ENCODE measurements around the gene VPS13D.

DNA sequence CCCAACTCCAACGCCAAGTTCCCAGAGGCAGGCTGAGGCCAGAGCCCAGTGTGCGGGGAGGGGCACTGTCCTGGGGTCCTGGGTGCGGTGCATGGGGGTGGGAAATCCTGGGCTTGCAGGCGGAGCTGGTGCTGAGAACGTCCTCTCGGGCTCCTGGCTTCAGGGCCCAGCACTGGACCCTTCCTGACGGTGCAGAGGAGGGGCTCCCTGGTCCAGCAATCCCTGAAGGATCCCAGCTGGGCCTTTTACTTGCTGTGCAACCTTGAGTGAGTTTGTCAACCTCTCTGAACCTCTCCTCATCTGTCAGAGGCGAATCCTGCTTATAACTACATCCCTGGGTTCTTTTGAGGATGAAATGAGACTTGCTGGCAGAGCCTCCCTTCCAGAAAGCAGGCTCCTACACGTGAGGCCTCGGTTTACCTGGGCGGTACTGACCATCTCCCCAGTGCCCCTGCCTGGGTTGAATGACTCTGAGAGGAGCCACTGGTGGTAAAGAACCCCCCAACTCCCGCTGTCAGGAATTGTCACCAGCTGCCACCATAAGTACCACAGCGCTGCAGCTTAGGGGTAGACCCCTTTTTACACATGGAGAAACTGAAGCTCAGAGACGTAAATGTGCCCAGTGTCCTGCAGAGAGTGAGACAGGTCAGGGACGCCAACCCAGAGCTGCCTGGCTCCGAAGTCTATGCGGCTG is 310.9 kb downstream of the VPS13D start:
- TF ChIP-seq CEBPB (IDR thresholded peaks at IDR 0.05), result no peak
- TF ChIP-seq ZBTB7A (IDR thresholded peaks at IDR 0.05; ENCODE audit: low read depth), result no peak
- TF ChIP-seq EP300 (IDR thresholded peaks at IDR 0.05; ENCODE audit: borderline replicate concordance), result no peak
- TF ChIP-seq YY1 (IDR thresholded peaks at IDR 0.05; ENCODE audit: low read depth), result no peak
- TF ChIP-seq, protein P1, sequence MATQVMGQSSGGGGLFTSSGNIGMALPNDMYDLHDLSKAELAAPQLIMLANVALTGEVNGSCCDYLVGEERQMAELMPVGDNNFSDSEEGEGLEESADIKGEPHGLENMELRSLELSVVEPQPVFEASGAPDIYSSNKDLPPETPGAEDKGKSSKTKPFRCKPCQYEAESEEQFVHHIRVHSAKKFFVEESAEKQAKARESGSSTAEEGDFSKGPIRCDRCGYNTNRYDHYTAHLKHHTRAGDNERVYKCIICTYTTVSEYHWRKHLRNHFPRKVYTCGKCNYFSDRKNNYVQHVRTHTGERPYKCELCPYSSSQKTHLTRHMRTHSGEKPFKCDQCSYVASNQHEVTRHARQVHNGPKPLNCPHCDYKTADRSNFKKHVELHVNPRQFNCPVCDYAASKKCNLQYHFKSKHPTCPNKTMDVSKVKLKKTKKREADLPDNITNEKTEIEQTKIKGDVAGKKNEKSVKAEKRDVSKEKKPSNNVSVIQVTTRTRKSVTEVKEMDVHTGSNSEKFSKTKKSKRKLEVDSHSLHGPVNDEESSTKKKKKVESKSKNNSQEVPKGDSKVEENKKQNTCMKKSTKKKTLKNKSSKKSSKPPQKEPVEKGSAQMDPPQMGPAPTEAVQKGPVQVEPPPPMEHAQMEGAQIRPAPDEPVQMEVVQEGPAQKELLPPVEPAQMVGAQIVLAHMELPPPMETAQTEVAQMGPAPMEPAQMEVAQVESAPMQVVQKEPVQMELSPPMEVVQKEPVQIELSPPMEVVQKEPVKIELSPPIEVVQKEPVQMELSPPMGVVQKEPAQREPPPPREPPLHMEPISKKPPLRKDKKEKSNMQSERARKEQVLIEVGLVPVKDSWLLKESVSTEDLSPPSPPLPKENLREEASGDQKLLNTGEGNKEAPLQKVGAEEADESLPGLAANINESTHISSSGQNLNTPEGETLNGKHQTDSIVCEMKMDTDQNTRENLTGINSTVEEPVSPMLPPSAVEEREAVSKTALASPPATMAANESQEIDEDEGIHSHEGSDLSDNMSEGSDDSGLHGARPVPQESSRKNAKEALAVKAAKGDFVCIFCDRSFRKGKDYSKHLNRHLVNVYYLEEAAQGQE (IDR thresholded peaks at IDR 0.05; ENCODE audit: low read depth), result no peak
- TF ChIP-seq, protein P2, sequence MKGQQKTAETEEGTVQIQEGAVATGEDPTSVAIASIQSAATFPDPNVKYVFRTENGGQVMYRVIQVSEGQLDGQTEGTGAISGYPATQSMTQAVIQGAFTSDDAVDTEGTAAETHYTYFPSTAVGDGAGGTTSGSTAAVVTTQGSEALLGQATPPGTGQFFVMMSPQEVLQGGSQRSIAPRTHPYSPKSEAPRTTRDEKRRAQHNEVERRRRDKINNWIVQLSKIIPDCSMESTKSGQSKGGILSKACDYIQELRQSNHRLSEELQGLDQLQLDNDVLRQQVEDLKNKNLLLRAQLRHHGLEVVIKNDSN (IDR thresholded peaks at IDR 0.05), result no peak
- TF ChIP-seq RAD21 (IDR thresholded peaks at IDR 0.05; ENCODE audit: low read depth), result no peak
- TF ChIP-seq NFIC (IDR thresholded peaks at IDR 0.05), result no peak
- no peak for TF ChIP-seq TAF1 (IDR thresholded peaks at IDR 0.05; ENCODE audit: low read depth)
- TF ChIP-seq EGR1 (IDR thresholded peaks at IDR 0.05), result no peak
- TF ChIP-seq FOXM1 (IDR thresholded peaks at IDR 0.05; ENCODE audit: borderline replicate concordance, low read depth), result no peak
- TF ChIP-seq CREB1 (IDR thresholded peaks at IDR 0.05; ENCODE audit: low read depth), result no peak
- TF ChIP-seq, protein P3, sequence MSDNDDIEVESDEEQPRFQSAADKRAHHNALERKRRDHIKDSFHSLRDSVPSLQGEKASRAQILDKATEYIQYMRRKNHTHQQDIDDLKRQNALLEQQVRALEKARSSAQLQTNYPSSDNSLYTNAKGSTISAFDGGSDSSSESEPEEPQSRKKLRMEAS (IDR thresholded peaks at IDR 0.05), result no peak
